ENCODE data around the gene MEIOC.
"Not testable (repeated sequence)": the region's sequence is repeated elsewhere in the genome, so short reads cannot be mapped to it uniquely, and the experiment has no call there.

Gene MEIOC

GRCh38 chr17:44648963-44649362 is 7.3 kb upstream of the MEIOC start:
- no peak for DNase-seq

- DNase-seq, result no peak
Observed at GRCh38 chr17:44651228-44651627, 5.0 kb upstream of the MEIOC start.

- no peak for DNase-seq
Observed at GRCh38 chr17:44652727-44653126, 3.5 kb upstream of the MEIOC start.

- no peak for DNase-seq
Observed at GRCh38 chr17:44653384-44653783, 2.9 kb upstream of the MEIOC start.

- DNase-seq, result no peak
Observed at GRCh38 chr17:44653954-44654353, 2.3 kb upstream of the MEIOC start.

GRCh38 chr17:44661835-44662234 is 5.6 kb downstream of the MEIOC start:
- no peak for DNase-seq

- DNase-seq, result no peak
Observed at GRCh38 chr17:44663095-44663494, 6.8 kb downstream of the MEIOC start.

- no peak for DNase-seq
Observed at GRCh38 chr17:44664867-44665266, 8.6 kb downstream of the MEIOC start.

GRCh38 chr17:44666006-44666405 is 9.7 kb downstream of the MEIOC start:
- no peak for DNase-seq

GRCh38 chr17:44672479-44673093 is 16.3 kb downstream of the MEIOC start:
- DNase-seq, result peak; percentile 24

- no peak for DNase-seq
Observed at GRCh38 chr17:44673893-44674292, 17.6 kb downstream of the MEIOC start.

- no peak for DNase-seq
Observed at GRCh38 chr17:44677136-44677535, 20.9 kb downstream of the MEIOC start.

- DNase-seq, result not testable (repeated sequence)
Observed at GRCh38 chr17:44683303-44683702, 27.0 kb downstream of the MEIOC start.

GRCh38 chr17:44687756-44688155 is 31.5 kb downstream of the MEIOC start:
- no peak for DNase-seq

- DNase-seq, result no peak
Observed at GRCh38 chr17:44688200-44688599, 31.9 kb downstream of the MEIOC start.

- DNase-seq, result no peak
Observed at GRCh38 chr17:44688675-44689476, 32.6 kb downstream of the MEIOC start.

GRCh38 chr17:44689477-44690217 is 33.4 kb downstream of the MEIOC start, which contains the start of gene CCDC43:
Gene CCDC43, minus strand, starts transcription at chr17:44689776. Its CDS starts 23 bp downstream, at chr17:44689753.
- DNase-seq, result peak; percentile 89

- DNase-seq, result peak; percentile 11
Observed at GRCh38 chr17:44690746-44691306, 34.6 kb downstream of the MEIOC start.

GRCh38 chr17:44693609-44694008 is 37.3 kb downstream of the MEIOC start:
- DNase-seq, result no peak

- not testable (repeated sequence) for DNase-seq
Observed at GRCh38 chr17:44700288-44700687, 44.0 kb downstream of the MEIOC start.

- peak; percentile 13 for DNase-seq
Observed at GRCh38 chr17:44707755-44708400, 51.6 kb downstream of the MEIOC start.

- peak; percentile 92 for DNase-seq
Observed at GRCh38 chr17:44708401-44709263, 52.4 kb downstream of the MEIOC start, which contains the start of gene DBF4B. Gene DBF4B, plus strand, starts transcription at chr17:44708665. Its CDS starts 156 bp downstream, at chr17:44708821.
